Fibroblast of pulmonary artery (primary cell): ENCODE results near the gene ANKUB1.

Experiments
- DNase-seq: peaks from one replicate; pipeline ENCODE4 v3.0.0-alpha.2; 2010; ENCODE audit warnings: low read depth
- H3K4me3 ChIP-seq: replicated peaks from 2 replicates; pipeline ENCODE4 v1.5.1; 2011; ENCODE audit warnings: low read depth, mild to moderate bottlenecking, control low read depth, low read length, moderate library complexity
- TF ChIP-seq, protein P1 (sequence below): IDR thresholded peaks from 2 replicates; pipeline ENCODE4 v1.5.1; 2011; ENCODE audit warnings: mild to moderate bottlenecking, control low read depth, low read length, inconsistent platforms; ENCODE audit errors: missing control alignments

Gene ANKUB1

GRCh38 chr3:149744151-149744550 is 48.2 kb downstream of the ANKUB1 start:
- no peak overlapping the region for H3K4me3 ChIP-seq
- no peak for DNase-seq
- TF ChIP-seq, protein P1, sequence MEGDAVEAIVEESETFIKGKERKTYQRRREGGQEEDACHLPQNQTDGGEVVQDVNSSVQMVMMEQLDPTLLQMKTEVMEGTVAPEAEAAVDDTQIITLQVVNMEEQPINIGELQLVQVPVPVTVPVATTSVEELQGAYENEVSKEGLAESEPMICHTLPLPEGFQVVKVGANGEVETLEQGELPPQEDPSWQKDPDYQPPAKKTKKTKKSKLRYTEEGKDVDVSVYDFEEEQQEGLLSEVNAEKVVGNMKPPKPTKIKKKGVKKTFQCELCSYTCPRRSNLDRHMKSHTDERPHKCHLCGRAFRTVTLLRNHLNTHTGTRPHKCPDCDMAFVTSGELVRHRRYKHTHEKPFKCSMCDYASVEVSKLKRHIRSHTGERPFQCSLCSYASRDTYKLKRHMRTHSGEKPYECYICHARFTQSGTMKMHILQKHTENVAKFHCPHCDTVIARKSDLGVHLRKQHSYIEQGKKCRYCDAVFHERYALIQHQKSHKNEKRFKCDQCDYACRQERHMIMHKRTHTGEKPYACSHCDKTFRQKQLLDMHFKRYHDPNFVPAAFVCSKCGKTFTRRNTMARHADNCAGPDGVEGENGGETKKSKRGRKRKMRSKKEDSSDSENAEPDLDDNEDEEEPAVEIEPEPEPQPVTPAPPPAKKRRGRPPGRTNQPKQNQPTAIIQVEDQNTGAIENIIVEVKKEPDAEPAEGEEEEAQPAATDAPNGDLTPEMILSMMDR, result no peak

DNA sequence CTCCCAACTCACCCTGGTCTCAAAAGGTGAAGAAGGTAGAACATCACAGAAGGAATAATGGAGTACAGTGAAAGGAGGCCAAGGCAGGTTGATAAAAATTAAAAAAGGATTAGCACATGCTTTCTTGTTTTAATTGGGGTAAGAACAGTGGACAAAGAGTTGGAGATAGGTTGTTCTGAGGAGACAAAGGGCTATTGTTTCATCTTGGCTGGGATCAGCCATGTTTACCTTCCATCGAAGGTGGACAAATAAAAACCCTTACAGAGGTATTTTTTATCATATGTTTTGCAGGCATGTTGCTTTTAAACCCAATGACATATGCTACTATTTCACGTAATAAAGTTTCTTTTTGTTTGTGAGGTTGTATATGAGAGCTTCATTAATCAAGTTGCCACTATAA is 53.0 kb downstream of the ANKUB1 start:
- TF ChIP-seq, protein P1, result no peak
- DNase-seq, result no peak
- no peak overlapping the region for H3K4me3 ChIP-seq

GRCh38 chr3:149738876-149739275 is 53.5 kb downstream of the ANKUB1 start:
- H3K4me3 ChIP-seq, result no peak overlapping the region
- TF ChIP-seq, protein P1, result no peak
- DNase-seq, result no peak

- no peak overlapping the region for H3K4me3 ChIP-seq
- DNase-seq, result no peak
- TF ChIP-seq, protein P1, result no peak
Measured at GRCh38 chr3:149736953-149737205, 55.5 kb downstream of the ANKUB1 start.

- TF ChIP-seq, protein P1, result no peak
Measured at GRCh38 chr3:149736175-149736952, 56.0 kb downstream of the ANKUB1 start.

GRCh38 chr3:149732234-149732633 is 60.1 kb downstream of the ANKUB1 start:
- DNase-seq, result no peak
- no peak overlapping the region for H3K4me3 ChIP-seq
- TF ChIP-seq, protein P1, result no peak

More at GRCh38 chr3:149736175-149736952, 56.0 kb downstream of the ANKUB1 start:
- no peak overlapping the region for H3K4me3 ChIP-seq
- DNase-seq, result peak; percentile 61

DNA sequence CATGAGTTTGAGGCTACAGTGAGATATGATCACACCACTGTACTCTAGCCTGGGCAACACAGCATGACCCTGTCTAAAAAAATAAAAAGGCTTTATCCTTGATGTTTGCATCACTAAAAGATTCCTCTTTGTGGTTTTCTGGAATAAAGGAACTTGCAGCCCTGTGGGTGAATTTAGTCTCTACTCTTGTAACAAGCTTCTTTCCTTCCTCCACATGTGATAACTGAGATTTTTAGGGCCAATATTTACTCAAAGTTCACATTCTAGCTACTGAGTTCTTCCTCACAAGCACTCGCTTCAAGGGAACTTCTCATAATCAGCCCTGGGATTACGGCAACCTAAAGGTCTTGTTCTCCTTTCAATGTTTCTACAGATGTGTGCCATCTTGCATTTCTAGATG is 64.7 kb downstream of the ANKUB1 start:
- no peak for DNase-seq
- H3K4me3 ChIP-seq, result no peak overlapping the region
- TF ChIP-seq, protein P1, result no peak
